Progenitor cell of endocrine pancreas (in vitro differentiated cells): Measurements from ENCODE around the gene INO80. TPM values are rescaled to one million over a fixed set of nuclear protein-coding genes. Genes with fewer than 3 reads are reported as not detected.
"Not testable (repeated sequence)": the region's sequence is repeated elsewhere in the genome, so short reads cannot be mapped to it uniquely, and the experiment has no call there.

Experiments
- DNase-seq: peaks from one replicate; pipeline ENCODE4 v3.0.0; 2021; ENCODE audit warnings: low spot score; ENCODE audit not compliant: unreplicated experiment
- H3K27ac Mint-ChIP-seq: 2 replicates; pipeline ENCODE4 v1.8.0; 2021; ENCODE audit warnings: mild to moderate bottlenecking, moderate library complexity, mixed read lengths
- H3K27me3 Mint-ChIP-seq: 2 replicates; pipeline ENCODE4 v1.8.0; 2021; ENCODE audit warnings: mixed read lengths
- H3K36me3 Mint-ChIP-seq: 2 replicates; pipeline ENCODE4 v1.8.0; 2022; ENCODE audit warnings: mixed read lengths; ENCODE audit not compliant: insufficient read depth
- H3K4me1 Mint-ChIP-seq: 2 replicates; pipeline ENCODE4 v1.8.0; 2021; ENCODE audit warnings: low read depth, mixed read lengths
- H3K4me3 Mint-ChIP-seq: 2 replicates; pipeline ENCODE4 v1.8.0; 2021; ENCODE audit warnings: low read depth, mild to moderate bottlenecking, moderate library complexity, mixed read lengths
- H3K9me3 Mint-ChIP-seq: 2 replicates; pipeline ENCODE4 v1.8.0; 2021; ENCODE audit warnings: low read depth, mixed read lengths
- CTCF ChIP-seq: fragments of 200-600 bp; sonication (generic); IDR thresholded peaks from one replicate; pipeline ENCODE4 v1.5.0; 2021; ENCODE audit warnings: antibody characterized with exemption, mild to moderate bottlenecking; ENCODE audit not compliant: unreplicated experiment
- total RNA-seq: library from RNA; stranded (reverse); gene quantifications from 2 replicates; pipeline ENCODE4 v1.2.1, GENCODE V29; 2021

The INO80 gene
- total RNA-seq, 1 donor from 2014 or later = 28.1 TPM

- TF ChIP-seq CTCF = no peak
- peaks cover 17% of the 10 kb centered on the region for H3K4me1 Mint-ChIP-seq
- no peak overlapping the region for H3K4me3 Mint-ChIP-seq
- no peaks in the 10 kb centered on the region for H3K36me3 Mint-ChIP-seq
- no peaks in the 10 kb centered on the region for H3K9me3 Mint-ChIP-seq
- H3K27me3 Mint-ChIP-seq = no peaks in the 10 kb centered on the region
- DNase-seq = no peak
- no peak overlapping the region for H3K27ac Mint-ChIP-seq
Measured at GRCh38 chr15:40969363-40969762, 146.7 kb downstream of the INO80 start.

- Mint-ChIP-seq H3K4me1 (peaks cover 17% of the 10 kb centered on the region), H3K27me3 (no peaks in the 10 kb centered on the region), H3K27ac (no peak overlapping the region), H3K4me3 (no peak overlapping the region), H3K36me3 (no peaks in the 10 kb centered on the region), H3K9me3 (no peaks in the 10 kb centered on the region)
- DNase-seq = no peak
- TF ChIP-seq CTCF = no peak
Measured at GRCh38 chr15:40968290-40969085, 147.6 kb downstream of the INO80 start.

GRCh38 chr15:40964634-40965033 is 151.4 kb downstream of the INO80 start:
- Mint-ChIP-seq H3K27ac (no peak overlapping the region), H3K9me3 (peaks cover 9% of the 10 kb centered on the region), H3K4me3 (no peak overlapping the region), H3K4me1 (peaks cover 22% of the 10 kb centered on the region), H3K27me3 (peaks cover 13% of the 10 kb centered on the region), H3K36me3 (peaks cover 3% of the 10 kb centered on the region)
- TF ChIP-seq CTCF = no peak
- no peak for DNase-seq

- no peak for TF ChIP-seq CTCF
- peaks cover 9% of the 10 kb centered on the region for H3K9me3 Mint-ChIP-seq
- H3K27me3 Mint-ChIP-seq = peaks cover 14% of the 10 kb centered on the region
- no peak overlapping the region for H3K4me3 Mint-ChIP-seq
- H3K4me1 Mint-ChIP-seq = peaks cover 24% of the 10 kb centered on the region
- peaks cover 3% of the 10 kb centered on the region for H3K36me3 Mint-ChIP-seq
- H3K27ac Mint-ChIP-seq = no peak overlapping the region
- no peak for DNase-seq
Measured at GRCh38 chr15:40964006-40964405, 152.1 kb downstream of the INO80 start.

GRCh38 chr15:40963201-40963600 is 152.9 kb downstream of the INO80 start:
- H3K9me3 Mint-ChIP-seq = peaks cover 9% of the 10 kb centered on the region
- no peak for DNase-seq
- peaks cover 3% of the 10 kb centered on the region for H3K36me3 Mint-ChIP-seq
- peaks cover 26% of the 10 kb centered on the region for H3K4me1 Mint-ChIP-seq
- H3K27ac Mint-ChIP-seq = no peak overlapping the region
- H3K4me3 Mint-ChIP-seq = no peak overlapping the region
- H3K27me3 Mint-ChIP-seq = peaks cover 22% of the 10 kb centered on the region
- TF ChIP-seq CTCF = no peak

- H3K27ac Mint-ChIP-seq, H3K36me3 Mint-ChIP-seq, H3K4me3 Mint-ChIP-seq, H3K9me3 Mint-ChIP-seq, DNase-seq: not testable (repeated sequence)
- H3K4me1 Mint-ChIP-seq = peaks cover 26% of the 10 kb centered on the region
- H3K27me3 Mint-ChIP-seq = peaks cover 25% of the 10 kb centered on the region
Measured at GRCh38 chr15:40962317-40962716, 153.8 kb downstream of the INO80 start.

GRCh38 chr15:40961740-40962139 is 154.3 kb downstream of the INO80 start:
- peaks cover 25% of the 10 kb centered on the region for H3K4me1 Mint-ChIP-seq
- not testable (repeated sequence) for DNase-seq, H3K36me3 Mint-ChIP-seq

More at GRCh38 chr15:40961740-40962139, 154.3 kb downstream of the INO80 start:
- H3K4me3 Mint-ChIP-seq, H3K9me3 Mint-ChIP-seq, H3K27ac Mint-ChIP-seq: not testable (repeated sequence)
- peaks cover 25% of the 10 kb centered on the region for H3K27me3 Mint-ChIP-seq
